ENCODE measurements around the gene CST6.

Gene CST6

GRCh38 chr11:66045177-66045639, 33.4 kb downstream of the CST6 start:
- in situ Hi-C loops (cut with MboI; ENCODE audit: low pct_unique_long_range_greater_than_20kb, low sequenced_read_pairs, unreplicated experiment), result no loop called here
- peak; percentile 93 for DNase-seq (ENCODE audit: low spot score)
- peak; percentile 92 for TF ChIP-seq CTCF (IDR thresholded peaks at IDR 0.05; ENCODE audit: extremely low read depth, insufficient read depth, missing control alignments)

DNA sequence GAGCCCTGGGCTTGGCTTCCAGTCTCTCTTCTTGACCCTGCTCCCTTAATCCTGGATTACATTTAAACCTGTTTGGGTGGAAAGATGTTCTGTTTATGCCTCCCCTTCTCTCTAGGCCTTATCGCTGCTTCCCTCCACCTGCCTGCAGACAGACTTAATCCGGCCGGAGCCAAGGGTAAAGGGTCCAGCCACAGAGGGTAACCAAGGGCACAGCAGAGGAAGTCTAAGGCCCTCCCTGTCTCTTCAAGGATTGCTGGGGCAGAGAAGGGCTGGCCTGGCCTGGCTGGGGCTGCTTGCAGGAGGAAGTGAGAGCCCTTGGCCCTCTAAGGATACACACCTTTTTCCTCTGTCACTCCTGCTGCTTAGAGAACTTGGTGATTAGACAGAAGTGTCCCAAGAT, 35.1 kb downstream of the CST6 start:
- peak; percentile 7 for DNase-seq (ENCODE audit: low spot score)
- in situ Hi-C loops (cut with MboI; ENCODE audit: low pct_unique_long_range_greater_than_20kb, low sequenced_read_pairs, unreplicated experiment), result no loop called here
- TF ChIP-seq CTCF (IDR thresholded peaks at IDR 0.05; ENCODE audit: extremely low read depth, insufficient read depth, missing control alignments), result no peak

DNA sequence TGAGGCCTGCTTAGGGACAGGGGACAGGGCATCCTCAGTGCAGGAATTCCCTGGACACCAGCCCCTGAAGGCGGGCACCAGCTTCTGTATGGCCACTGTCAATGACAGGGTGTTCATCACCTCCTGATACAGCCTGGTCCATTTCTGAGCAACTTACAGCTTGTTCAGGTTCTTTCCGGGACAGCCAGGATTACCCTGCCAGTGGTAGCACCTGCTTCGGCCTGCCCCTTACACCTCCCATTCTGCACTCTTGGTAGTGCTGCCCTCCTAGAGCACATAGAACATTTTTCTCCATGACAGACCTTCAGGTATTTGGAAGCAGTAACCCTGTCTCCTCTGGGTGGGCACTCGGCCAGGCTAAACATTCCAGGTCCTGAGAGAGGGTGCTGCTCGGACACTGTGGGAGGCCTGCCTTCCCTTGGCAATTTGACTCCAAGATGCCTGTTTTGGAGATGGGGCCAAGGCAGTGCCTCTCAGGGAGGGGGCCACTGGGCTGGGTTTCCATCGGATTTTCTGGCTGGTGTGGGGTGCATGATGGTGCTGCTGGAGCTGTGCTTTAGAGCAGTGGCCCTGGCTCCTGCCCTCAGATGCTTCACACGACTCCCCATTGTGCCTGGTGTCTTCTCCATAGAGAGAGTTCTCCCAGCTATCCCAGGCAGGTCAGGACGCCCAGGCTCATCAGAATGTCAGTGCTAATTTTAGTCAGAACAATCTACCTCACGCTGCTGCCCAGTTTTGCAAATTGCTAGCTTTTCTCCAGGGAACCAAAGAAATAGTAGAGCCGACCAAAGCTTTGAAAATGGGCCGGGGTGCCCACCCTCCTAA, 35.9 kb downstream of the CST6 start:
- TF ChIP-seq CTCF (IDR thresholded peaks at IDR 0.05; ENCODE audit: extremely low read depth, insufficient read depth, missing control alignments), result no peak
- in situ Hi-C loops (cut with MboI; ENCODE audit: low pct_unique_long_range_greater_than_20kb, low sequenced_read_pairs, unreplicated experiment), result no loop called here
- peak; percentile 6 for DNase-seq (ENCODE audit: low spot score)

DNA sequence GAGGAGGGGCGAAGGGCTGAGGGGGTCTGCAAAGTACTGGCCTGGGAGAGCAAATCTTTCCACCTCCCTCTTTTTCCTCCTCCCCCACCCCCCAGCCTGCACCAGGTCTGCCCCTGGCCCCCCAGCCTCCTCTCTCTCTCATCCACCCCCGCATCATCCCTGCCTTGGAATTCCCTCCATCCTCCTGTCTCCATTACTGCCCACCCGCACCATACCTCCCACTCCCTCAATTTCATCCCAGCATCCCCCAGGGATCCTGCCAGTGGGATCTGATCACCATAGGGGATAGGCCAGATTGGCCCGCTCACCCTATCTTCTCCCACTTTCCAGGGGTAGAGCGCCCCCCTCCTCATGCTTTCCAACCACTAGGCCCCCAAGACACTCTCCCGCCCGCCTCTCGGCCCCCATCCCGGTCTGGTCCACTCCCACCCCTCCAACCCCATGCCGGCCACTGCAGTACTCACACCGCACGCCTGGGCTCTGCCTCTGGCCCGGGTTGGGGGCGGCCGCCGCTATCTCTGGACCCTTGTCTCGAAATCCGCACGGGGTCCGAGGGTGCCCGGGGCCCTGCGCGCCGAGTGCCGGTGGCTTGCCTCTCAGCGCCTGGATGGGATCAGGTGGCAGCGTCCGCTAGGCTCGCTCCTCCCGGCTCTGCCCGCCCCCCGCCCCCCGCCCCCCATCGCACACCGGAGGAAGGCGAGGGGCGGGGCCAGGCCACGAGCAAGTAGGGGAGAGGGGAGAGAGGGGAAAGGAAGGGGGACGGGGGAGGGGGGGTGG, 36.9 kb downstream of the CST6 start, which contains the start of gene GAL3ST3:
Gene GAL3ST3 (minus strand): TSS at position 615 of the 777 bp plus-strand sequence. CDS start 3,746 bp downstream, outside the sequence.
- no peak for TF ChIP-seq CTCF (IDR thresholded peaks at IDR 0.05; ENCODE audit: extremely low read depth, insufficient read depth, missing control alignments)
- in situ Hi-C loops (cut with MboI; ENCODE audit: low pct_unique_long_range_greater_than_20kb, low sequenced_read_pairs, unreplicated experiment), result no loop called here
- peak; percentile 19 for DNase-seq (ENCODE audit: low spot score)

DNA sequence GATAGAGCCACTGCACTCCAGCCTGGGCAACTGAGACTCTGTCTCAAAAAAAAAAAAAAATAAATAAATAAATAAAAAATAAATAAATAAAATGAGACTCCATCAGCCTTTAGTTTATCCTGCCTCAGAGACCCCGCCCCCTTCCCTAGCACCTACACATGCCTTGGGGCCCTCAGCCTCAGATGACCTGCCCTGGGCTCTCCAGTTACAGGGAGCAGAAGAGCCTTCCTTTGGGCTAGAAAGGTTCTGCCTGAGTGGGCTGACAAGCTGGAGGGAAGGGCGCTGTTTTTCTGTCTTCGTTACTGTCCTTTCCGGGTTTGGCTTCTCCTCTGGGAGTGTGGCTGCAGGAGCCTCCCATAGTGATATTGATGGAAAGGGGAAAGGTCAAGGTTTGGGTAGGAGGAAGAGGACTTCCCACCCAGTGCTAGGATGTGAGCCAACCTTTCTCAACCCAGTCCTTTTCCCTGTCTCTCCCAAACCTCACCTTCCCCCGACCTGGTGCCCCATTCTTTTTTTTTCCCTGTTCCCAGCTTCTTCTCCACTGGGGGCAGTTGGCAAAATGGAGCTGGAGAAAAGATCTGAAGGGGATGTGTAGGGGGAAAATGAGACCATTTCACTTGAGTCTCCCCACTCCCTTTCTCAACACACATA, 38.9 kb downstream of the CST6 start:
- TF ChIP-seq CTCF (IDR thresholded peaks at IDR 0.05; ENCODE audit: extremely low read depth, insufficient read depth, missing control alignments), result no peak
- in situ Hi-C loops (cut with MboI; ENCODE audit: low pct_unique_long_range_greater_than_20kb, low sequenced_read_pairs, unreplicated experiment), result no loop called here
- peak; percentile 14 for DNase-seq (ENCODE audit: low spot score)

DNA sequence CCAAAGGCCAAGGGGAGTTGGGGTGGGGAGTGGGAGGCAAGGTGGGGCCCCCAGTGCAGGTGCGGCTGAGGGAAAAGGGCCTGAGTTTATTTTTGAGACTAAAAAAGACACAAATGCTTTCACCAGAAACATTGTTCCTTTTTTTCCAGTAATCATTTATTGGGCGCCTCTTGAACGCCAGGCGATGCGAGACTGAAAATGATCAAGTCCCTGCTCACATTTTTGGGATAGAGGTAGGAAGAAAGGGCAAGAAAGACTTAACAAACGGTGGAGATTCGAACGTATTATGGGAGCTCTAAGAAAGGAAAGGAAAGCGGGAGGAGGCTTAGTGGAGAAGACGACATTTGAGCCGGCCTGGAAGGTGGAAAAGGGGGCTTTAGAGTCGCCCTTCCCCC, 39.6 kb downstream of the CST6 start:
- DNase-seq (ENCODE audit: low spot score), result no peak
- TF ChIP-seq CTCF (IDR thresholded peaks at IDR 0.05; ENCODE audit: extremely low read depth, insufficient read depth, missing control alignments), result no peak
- in situ Hi-C loops (cut with MboI; ENCODE audit: low pct_unique_long_range_greater_than_20kb, low sequenced_read_pairs, unreplicated experiment), result no loop called here
